Lung microvascular endothelial cell (primary cell): Measurements from ENCODE around the gene HGFAC. TPM values are rescaled to one million over a fixed set of nuclear protein-coding genes. Genes with fewer than 3 reads are reported as not detected.
A peak's percentile ranks its signal among the peaks of the same experiment; 100 is the strongest.

Experiments
- DNase-seq, 2 donors: peaks; one replicate each; pipeline versions ENCODE4 v3.0.0 to v3.0.0-alpha.2; 2010; ENCODE audit warnings: low read depth in 2 of 2
- total RNA-seq: library from RNA; depleted of rRNA; stranded (reverse); fragments of >200 nt; gene quantifications from 2 replicates; pipeline ENCODE4 v1.2.1, GENCODE V29; 2014

The HGFAC gene
- total RNA-seq, 1 donor from 2014 or later = 0.20 TPM

GRCh38 chr4:3461515-3462291 lies 19.9 kb downstream of the HGFAC start:
- DNase-seq = no peak

GRCh38 chr4:3462321-3462789 lies 20.6 kb downstream of the HGFAC start:
- DNase-seq = no peak

- DNase-seq = no peak
Measured at GRCh38 chr4:3462790-3463415, 21.1 kb downstream of the HGFAC start, which contains the start of gene DOK7. TSS of gene DOK7 (plus strand) at chr4:3463306. CDS start at chr4:3463376, 70 bp downstream.

GRCh38 chr4:3463556-3464348 lies 22.0 kb downstream of the HGFAC start:
- DNase-seq = no peak

GRCh38 chr4:3464349-3464905 lies 22.7 kb downstream of the HGFAC start:
- no peak for DNase-seq

- no peak for DNase-seq
Measured at GRCh38 chr4:3464911-3465697, 23.3 kb downstream of the HGFAC start.

- peak in 1 of 2 donors; percentile 30 for DNase-seq
Measured at GRCh38 chr4:3465698-3466671, 24.2 kb downstream of the HGFAC start.

GRCh38 chr4:3466691-3467600 lies 25.2 kb downstream of the HGFAC start:
- no peak for DNase-seq

GRCh38 chr4:3467601-3468031 lies 25.8 kb downstream of the HGFAC start:
- DNase-seq = no peak

- DNase-seq = no peak
Measured at GRCh38 chr4:3468154-3468553, 26.4 kb downstream of the HGFAC start.

- DNase-seq = no peak
Measured at GRCh38 chr4:3468804-3469203, 27.0 kb downstream of the HGFAC start.

GRCh38 chr4:3469386-3470243 lies 27.8 kb downstream of the HGFAC start:
- DNase-seq = no peak

- peak; percentile 28 to 62 for DNase-seq
Measured at GRCh38 chr4:3470244-3471097, 28.7 kb downstream of the HGFAC start.

GRCh38 chr4:3471098-3471760 lies 29.5 kb downstream of the HGFAC start:
- DNase-seq = no peak

- DNase-seq = no peak
Measured at GRCh38 chr4:3471886-3472285, 30.1 kb downstream of the HGFAC start.
